Brain pericyte (primary cell): ENCODE results near the gene FOXQ1.

Experiments
- DNase-seq: peaks from one replicate; pipeline ENCODE4 v3.0.0-alpha.2; 2012; ENCODE audit warnings: low read depth, low spot score

Gene FOXQ1

GRCh38 chr6:1311400-1312202 lies at the start of gene FOXQ1:
Gene FOXQ1 (plus strand): TSS chr6:1312098. CDS start chr6:1312705, 607 bp downstream.
- DNase-seq, result no peak

GRCh38 chr6:1262704-1263038 lies 49.2 kb upstream of the FOXQ1 start:
- DNase-seq, result no peak

GRCh38 chr6:1263039-1263849 lies 48.7 kb upstream of the FOXQ1 start:
- DNase-seq, result no peak

- no peak for DNase-seq
These were observed 48.0 kb upstream of the FOXQ1 start for GRCh38 chr6:1263850-1264377.

DNA sequence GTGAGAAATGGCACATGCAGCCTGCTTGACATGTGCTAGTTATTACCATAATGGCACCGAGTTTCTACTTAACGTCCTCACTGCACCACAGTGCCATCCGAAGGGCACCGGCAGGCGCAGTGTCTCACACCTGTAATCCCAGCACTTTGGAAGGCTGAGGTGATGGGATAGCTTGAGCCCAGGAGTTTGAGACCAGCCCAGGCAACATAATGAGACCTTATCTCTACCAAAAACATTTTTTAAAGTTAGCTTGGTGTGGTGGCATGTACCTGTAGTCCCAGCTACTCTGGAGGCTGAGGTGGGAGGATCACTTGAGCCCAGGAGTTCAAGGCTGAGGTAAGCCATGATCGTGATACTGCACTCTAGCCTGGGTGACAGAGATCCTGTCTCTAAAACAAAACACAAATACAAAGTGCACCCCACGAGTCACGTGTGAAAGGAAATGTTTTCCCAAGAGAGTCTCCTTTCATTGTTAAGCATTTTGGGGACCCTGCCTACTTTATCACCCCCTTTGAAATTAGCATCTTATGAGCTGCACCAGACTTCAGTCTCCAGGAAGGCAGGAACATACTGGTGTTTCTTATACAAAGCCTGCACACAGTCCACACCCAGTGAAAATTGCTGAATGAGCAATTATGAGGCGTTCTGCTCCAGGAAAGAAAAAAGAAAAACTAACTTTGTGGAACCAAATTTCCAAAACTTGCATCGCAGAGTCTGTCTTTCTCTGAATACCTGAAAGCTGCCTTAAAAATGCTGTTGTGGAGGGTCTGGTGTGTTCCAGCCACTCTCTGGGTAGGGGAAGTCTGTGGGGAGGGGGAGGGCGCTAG lies 47.1 kb upstream of the FOXQ1 start:
- no peak for DNase-seq

- no peak for DNase-seq
These were observed 45.2 kb upstream of the FOXQ1 start for GRCh38 chr6:1266686-1267056.

DNA sequence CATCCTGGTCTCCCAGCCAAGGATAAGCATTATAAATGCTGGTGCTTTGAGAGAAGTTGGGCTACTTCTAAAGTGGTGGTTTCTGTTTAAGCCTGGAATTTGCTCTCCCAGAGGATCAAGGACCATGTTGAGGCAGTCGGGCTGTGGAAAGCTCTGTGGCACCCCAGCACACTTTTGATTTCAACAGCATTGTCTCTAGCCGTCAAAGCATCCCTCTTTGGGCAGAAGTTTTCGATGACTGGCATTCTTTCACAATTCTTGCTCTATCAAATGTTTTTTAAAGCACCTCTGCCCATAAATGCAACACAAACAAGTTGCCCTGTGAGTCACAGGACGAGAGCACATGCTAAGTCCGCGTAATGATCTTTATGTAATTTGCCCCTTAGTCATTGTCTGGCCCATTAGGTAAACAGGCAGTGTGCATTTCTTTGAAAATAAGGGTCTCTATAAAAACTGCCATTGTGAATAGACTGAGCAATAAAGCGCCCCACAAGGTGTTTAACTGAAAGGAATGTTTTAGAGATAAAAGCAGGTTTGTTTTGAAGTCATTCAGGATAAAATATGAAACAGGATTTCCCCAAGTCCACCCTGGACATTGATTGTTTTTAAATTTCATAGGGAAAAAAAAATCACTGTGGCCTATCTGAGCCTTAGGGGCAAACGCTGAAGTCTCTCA lies 44.7 kb upstream of the FOXQ1 start:
- DNase-seq, result no peak

GRCh38 chr6:1267790-1268762 lies 43.8 kb upstream of the FOXQ1 start:
- no peak for DNase-seq

- no peak for DNase-seq
These were observed 40.7 kb upstream of the FOXQ1 start for GRCh38 chr6:1271071-1271763.

GRCh38 chr6:1278061-1278720 lies 33.7 kb upstream of the FOXQ1 start:
- no peak for DNase-seq

DNA sequence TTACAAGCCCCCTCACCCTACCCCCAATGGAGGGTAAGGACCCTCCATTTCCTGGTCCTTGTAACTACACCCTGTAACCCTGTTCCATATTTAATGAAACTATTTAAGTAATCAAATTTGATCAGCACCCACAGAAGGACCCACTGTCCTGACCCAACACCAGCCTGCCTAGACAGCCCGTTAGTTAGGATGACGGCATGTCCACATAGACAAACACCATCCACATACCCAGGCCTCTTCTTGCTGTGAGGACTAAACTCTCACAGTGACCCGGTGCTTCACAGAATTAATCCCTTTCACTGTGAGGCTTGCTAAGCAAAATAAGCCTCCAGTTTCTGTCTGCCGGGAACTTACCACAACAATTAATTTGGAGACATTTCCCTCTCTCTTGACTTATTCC lies 32.8 kb upstream of the FOXQ1 start:
- no peak for DNase-seq

GRCh38 chr6:1280666-1281300 lies 31.1 kb upstream of the FOXQ1 start:
- DNase-seq, result no peak

GRCh38 chr6:1281746-1282145 lies 30.2 kb upstream of the FOXQ1 start:
- no peak for DNase-seq

GRCh38 chr6:1283501-1283900 lies 28.4 kb upstream of the FOXQ1 start:
- no peak for DNase-seq

- no peak for DNase-seq
These were observed 26.3 kb upstream of the FOXQ1 start for GRCh38 chr6:1285556-1285955.

GRCh38 chr6:1285956-1286355 lies 25.9 kb upstream of the FOXQ1 start:
- DNase-seq, result no peak

GRCh38 chr6:1287103-1287591 lies 24.8 kb upstream of the FOXQ1 start:
- no peak for DNase-seq

DNA sequence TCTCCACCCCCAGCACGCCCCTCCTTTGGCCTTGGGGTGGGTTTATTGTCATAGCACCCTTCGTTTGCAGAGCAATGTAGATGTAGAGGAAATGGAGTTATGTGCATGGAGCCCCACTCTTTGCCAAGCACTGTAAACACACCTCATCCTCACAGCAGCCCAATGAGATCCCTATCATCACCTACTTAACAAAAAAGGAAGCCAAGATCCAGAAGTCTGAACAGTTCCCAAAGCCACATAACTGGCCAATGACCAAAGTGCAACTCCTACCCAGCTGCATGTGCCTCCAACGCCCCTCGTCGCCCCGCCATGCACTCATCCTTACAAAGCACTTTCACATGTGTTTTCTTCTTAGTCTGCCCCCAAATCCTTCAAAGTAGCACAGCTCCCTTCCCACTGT lies 21.8 kb upstream of the FOXQ1 start:
- DNase-seq, result no peak
